GM21529 (cell line): ENCODE results near the gene ELANE.

Experiments used
- ATAC-seq: cut with Tn5 transposase; IDR thresholded peaks from one replicate; pipeline ENCODE4 v1.9.1; 2021; ENCODE audit not compliant: unreplicated experiment

Gene ELANE

GRCh38 chr19:852136-853013 is at the start of gene ELANE:
Gene ELANE, plus strand, starts transcription at chr19:852303. Its CDS starts 26 bp downstream, at chr19:852329.
- no peak for ATAC-seq

GRCh38 chr19:802498-803098 is 49.5 kb upstream of the ELANE start:
- no peak for ATAC-seq

GRCh38 chr19:803099-803561 is 49.0 kb upstream of the ELANE start:
- no peak for ATAC-seq

DNA sequence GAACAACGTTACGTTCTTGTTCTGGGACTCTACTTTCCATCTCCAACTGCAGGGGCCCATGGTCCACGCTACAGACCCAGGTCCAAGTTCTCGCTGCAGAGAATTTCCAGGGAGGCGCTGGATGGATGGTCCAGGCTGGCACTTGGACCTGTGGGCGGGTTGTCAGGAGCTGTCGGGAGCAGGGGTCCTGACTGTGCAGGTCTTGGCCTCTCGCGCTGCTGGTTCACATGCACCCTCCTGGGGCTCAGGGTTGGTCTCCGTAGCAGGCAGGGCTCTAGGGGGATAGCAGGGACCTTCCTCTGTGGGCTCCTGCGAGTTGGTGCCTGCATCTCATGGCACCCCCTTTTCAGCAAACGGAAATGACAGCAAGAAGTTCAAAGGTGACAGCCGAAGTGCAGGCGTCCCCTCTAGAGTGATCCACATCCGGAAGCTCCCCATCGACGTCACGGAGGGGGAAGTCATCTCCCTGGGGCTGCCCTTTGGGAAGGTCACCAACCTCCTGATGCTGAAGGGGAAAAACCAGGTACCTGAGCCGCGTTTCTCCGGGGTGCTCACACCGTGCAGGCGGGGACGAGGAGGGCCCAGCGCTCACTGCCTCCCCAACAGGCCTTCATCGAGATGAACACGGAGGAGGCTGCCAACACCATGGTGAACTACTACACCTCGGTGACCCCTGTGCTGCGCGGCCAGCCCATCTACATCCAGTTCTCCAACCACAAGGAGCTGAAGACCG is 48.3 kb upstream of the ELANE start:
- ATAC-seq: no peak

DNA sequence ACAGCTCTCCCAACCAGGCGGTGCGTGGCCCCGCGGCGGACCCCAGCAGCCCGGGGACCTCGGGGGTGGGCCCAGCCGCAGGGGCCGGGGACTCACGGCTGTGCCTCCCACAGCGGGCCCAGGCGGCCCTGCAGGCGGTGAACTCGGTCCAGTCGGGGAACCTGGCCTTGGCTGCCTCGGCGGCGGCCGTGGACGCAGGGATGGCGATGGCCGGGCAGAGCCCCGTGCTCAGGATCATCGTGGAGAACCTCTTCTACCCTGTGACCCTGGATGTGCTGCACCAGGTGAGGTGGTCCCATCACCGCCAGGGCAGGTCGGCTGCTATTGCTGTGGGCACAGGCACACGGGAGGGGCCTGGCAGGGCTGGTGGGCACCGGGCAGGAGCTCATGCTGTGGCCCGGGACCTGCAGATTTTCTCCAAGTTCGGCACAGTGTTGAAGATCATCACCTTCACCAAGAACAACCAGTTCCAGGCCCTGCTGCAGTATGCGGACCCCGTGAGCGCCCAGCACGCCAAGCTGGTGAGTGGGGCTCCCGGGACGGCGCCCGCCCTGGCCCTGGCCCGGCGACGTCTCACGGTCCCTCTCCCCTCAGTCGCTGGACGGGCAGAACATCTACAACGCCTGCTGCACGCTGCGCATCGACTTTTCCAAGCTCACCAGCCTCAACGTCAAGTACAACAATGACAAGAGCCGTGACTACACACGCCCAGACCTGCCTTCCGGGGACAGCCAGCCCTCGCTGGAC is 47.5 kb upstream of the ELANE start:
- ATAC-seq: no peak

GRCh38 chr19:805166-805551 is 46.9 kb upstream of the ELANE start:
- ATAC-seq: no peak

DNA sequence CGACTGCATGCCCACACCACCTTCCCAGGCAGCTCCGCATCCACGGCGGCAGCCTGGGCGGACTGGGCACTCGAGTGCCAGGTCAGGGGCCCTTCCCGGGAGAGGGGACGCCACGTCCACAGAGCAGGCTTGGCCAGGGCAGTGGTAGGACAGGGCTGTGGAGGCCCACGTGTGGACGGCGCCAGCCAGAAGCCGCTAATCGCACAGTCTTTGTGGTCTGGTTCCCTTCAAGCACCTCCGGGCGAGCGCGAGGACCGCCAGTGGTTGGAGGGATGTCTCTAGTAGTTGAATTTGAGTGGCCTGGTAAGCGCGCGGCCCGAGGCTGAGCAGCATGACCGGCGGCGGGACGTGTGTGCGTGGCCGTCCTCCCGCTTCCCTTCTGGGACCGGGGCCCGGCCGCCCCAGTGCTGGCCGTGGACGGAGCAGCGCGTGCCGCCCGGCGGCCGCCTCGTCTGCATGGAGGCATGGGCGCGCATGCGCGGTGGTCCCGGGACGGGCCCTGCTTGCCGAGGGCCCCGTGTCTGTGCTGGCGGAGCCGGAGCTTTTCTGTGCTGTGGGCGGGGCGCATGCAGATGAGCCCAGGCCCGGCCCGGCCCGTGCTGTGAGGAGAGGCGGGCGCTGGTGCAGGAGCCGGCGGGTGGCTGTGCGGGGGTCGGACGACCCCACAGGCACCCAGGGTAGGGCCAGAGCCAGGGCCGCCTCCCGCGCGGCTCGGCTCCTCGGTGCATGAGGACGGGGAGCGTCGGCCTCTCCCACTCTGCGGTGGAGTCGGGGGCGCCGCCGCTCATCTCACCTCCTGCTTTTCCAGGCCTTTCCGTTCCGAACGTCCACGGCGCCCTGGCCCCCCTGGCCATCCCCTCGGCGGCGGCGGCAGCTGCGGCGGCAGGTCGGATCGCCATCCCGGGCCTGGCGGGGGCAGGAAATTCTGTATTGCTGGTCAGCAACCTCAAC is 46.2 kb upstream of the ELANE start:
- ATAC-seq: no peak

DNA sequence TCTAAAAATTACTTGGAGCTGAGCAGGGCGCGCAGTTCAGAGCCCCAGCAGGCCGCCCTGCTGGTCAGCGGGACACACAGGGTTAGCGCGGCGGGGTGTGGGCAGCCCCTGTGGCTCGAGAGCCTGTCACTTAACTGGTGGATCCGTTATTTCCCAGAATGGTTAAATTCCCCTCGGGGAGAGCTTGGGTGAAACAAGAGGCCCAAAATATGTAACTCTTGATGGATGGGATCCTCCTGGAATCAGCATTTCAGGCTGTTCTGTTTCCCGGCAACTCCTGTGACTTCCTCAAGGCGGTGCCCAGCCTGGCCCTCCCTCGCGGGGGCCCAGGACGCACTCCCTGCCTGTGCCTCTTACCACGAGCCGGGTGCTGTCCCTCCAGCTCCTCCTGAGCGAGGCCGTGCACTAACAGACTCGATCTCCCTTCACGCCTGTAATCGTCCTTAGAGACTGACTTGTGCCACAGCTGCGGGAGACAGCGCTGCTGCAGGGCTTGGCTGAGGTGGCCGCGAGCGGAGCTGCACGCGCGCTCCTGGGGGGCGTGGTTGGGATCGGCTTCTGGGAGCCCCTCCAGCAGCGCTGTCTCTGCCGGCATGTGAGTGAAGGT is 45.2 kb upstream of the ELANE start:
- no peak for ATAC-seq

GRCh38 chr19:807627-808422 is 44.3 kb upstream of the ELANE start:
- ATAC-seq: no peak

DNA sequence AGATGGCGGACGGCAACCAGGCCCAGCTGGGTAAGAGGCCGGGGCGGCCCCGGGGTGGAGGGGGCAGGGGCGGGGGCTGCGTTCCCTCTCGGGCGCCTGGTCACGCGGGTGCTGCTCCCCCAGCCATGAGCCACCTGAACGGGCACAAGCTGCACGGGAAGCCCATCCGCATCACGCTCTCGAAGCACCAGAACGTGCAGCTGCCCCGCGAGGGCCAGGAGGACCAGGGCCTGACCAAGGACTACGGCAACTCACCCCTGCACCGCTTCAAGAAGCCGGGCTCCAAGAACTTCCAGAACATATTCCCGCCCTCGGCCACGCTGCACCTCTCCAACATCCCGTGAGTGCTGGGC is 43.7 kb upstream of the ELANE start:
- ATAC-seq: no peak

GRCh38 chr19:810077-810855 is 41.8 kb upstream of the ELANE start:
- no peak for ATAC-seq

DNA sequence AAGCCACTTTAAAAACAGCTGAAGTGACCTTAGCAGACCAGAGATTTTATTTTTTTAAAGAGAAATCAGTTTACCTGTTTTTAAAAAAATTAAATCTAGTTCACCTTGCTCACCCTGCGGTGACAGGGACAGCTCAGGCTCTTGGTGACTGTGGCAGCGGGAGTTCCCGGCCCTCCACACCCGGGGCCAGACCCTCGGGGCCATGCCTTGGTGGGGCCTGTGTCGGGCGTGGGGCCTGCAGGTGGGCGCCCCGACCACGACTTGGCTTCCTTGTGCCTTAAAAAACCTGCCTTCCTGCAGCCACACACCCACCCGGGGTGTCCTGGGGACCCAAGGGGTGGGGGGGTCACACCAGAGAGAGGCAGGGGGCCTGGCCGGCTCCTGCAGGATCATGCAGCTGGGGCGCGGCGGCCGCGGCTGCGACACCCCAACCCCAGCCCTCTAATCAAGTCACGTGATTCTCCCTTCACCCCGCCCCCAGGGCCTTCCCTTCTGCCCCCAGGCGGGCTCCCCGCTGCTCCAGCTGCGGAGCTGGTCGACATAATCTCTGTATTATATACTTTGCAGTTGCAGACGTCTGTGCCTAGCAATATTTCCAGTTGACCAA is 41.1 kb upstream of the ELANE start:
- ATAC-seq: no peak

GRCh38 chr19:811506-812048 is 40.5 kb upstream of the ELANE start:
- no peak for ATAC-seq

DNA sequence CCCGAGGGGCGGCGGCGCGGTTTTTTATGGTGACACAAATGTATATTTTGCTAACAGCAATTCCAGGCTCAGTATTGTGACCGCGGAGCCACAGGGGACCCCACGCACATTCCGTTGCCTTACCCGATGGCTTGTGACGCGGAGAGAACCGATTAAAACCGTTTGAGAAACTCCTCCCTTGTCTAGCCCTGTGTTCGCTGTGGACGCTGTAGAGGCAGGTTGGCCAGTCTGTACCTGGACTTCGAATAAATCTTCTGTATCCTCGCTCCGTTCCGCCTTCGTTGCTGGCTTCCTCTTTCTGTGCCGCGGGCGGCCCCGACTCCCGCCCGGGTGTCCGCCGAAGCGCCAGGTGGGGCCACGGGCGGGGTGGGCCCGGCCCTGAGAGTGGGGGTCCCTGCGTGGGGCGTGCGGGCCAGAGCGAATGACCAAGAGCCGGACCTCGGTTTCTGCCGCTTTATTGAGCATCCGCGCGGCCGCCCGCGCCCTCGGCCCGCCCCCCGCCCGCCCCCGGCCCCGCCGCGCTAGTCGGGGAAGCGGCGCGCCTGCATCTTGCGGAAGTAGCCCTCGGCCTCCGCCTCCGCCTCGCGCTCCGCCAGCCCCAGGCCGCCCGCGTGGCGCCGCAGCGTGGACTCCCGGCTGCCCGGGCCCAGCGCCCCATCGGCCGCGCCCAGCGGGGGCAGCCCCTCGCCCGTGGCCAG is 39.9 kb upstream of the ELANE start:
- no peak for ATAC-seq

DNA sequence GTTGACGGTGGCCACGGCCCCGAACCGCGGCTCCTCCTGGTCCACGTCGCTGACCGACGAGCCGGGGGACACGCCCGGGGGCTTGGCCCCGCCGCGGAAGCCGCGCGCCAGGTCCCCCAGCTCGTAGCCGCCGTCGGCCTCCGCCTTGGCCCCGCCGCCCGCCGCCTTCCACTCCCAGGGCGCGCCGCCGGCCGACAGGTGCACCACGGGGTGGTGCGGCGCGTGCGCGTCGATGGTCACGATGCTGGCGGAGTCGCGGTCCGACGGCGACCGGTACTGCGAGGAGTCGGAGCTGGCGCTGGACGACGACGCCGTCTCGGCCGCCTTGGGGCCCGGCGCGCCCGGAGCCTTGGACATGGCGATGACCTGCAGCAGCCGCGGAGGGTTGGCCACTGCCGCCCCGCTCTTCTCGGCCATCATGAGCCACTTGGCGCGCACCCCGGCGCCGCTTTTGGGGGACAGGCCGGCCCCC is 39.3 kb upstream of the ELANE start:
- no peak for ATAC-seq
